A549 (cell line): ENCODE measurements around the gene GALNT7. TPM values are rescaled to one million over a fixed set of nuclear protein-coding genes. Genes with fewer than 3 reads are reported as not detected.

Experiments used
- ATAC-seq, 2 experiments: fragments of 200-7000 bp in 1 of 2; fragments of >200 bp in 1 of 2; cut with Nextera tagmentation in 1 of 2; cut with Tn5 transposase in 1 of 2; 3 replicates each; pipeline versions ENCODE4 v1.8.0 to v1.9.1; 2018 to 2020; ENCODE audit warnings: mild to moderate bottlenecking in 1 of 2, moderate library complexity in 1 of 2
- CTCF ChIA-PET: fragments of 300-600 bp; sonication (Branson Sonifier 250); formaldehyde crosslinking; extraction: SDS; loops from one replicate; lab custom pipeline; 2021; ENCODE audit warnings: antibody characterized with exemption, inconsistent platforms; lab: Yijun Ruan, JAX
- POLR2A ChIA-PET: fragments of 350-600 bp; formaldehyde crosslinking; extraction: SDS; loops from one replicate; lab custom pipeline; 2021; ENCODE audit warnings: antibody characterized with exemption, inconsistent platforms; lab: Yijun Ruan, JAX
- DNase-seq, 2 experiments: peaks; one replicate each; pipeline versions ENCODE4 v3.0.0 to v3.0.0-alpha.2; 2011 to 2016; ENCODE audit warnings: low read depth in 1 of 2, low spot score in 1 of 2
- FAIRE-seq: peaks from 2 replicates; lab custom pipeline; 2011; peaks lifted over from hg19 to GRCh38; lab: Jason Lieb, UNC
- H3K27ac ChIP-seq, 2 experiments: fragments of >200 bp; sonication (Bioruptor Twin); formaldehyde crosslinking; 3 replicates each; pipeline ENCODE4 v1.5.1; 2016 to 2017
- H3K4me1 ChIP-seq: fragments of >200 bp; sonication (Bioruptor Twin); formaldehyde crosslinking; 3 replicates; pipeline ENCODE4 v1.6.1; 2016
- H3K4me2 ChIP-seq: fragments of >200 bp; sonication (Bioruptor Twin); formaldehyde crosslinking; 3 replicates; pipeline ENCODE4 v1.6.1; 2016
- H3K4me3 ChIP-seq: fragments of >200 bp; sonication (Bioruptor Twin); formaldehyde crosslinking; 3 replicates; pipeline ENCODE4 v1.5.1; 2016
- H3K9me3 ChIP-seq: fragments of >200 bp; sonication (Bioruptor Twin); formaldehyde crosslinking; 3 replicates; pipeline ENCODE4 v1.6.1; 2016
- BHLHE40 ChIP-seq: IDR thresholded peaks from 2 replicates; pipeline ENCODE4 v1.6.1; 2012; ENCODE audit warnings: low read depth, low read length, inconsistent platforms
- CBX8 ChIP-seq: fragments of 200-600 bp; sonication (generic); IDR thresholded peaks from 2 replicates; pipeline ENCODE4 v1.6.1; 2016
- CHD4 ChIP-seq: fragments of 200-600 bp; sonication (generic); IDR thresholded peaks from 2 replicates; pipeline ENCODE4 v1.6.1; 2016; ENCODE audit warnings: antibody characterized with exemption, mild to moderate bottlenecking, borderline replicate concordance
- CTCF ChIP-seq: fragments of >200 bp; sonication (Bioruptor Twin); formaldehyde crosslinking; IDR thresholded peaks from 3 replicates; pipeline ENCODE4 v1.5.1; 2016
- EHMT2 ChIP-seq: fragments of 200-600 bp; sonication (generic); IDR thresholded peaks from 2 replicates; pipeline ENCODE4 v1.6.1; 2016; ENCODE audit warnings: antibody characterized with exemption, low read depth, mild to moderate bottlenecking, moderate library complexity
- EP300 ChIP-seq, 2 experiments: fragments of >200 bp; sonication (Bioruptor Twin); formaldehyde crosslinking; IDR thresholded peaks; 2 replicates in 1 of 2; 3 replicates in 1 of 2; pipeline ENCODE4 v1.6.1; 2016 to 2017
- ESRRA ChIP-seq: fragments of 150-350 bp; IDR thresholded peaks from 2 replicates; pipeline ENCODE4 v1.6.1; 2014; ENCODE audit warnings: mild to moderate bottlenecking, low read length, borderline replicate concordance
- FOSB ChIP-seq: fragments of 250-450 bp; sonication (Bioruptor Pico); IDR thresholded peaks from 2 replicates; pipeline ENCODE4 v1.5.0; 2020; ENCODE audit warnings: mild to moderate bottlenecking, moderate library complexity
- FOSL2 ChIP-seq, 2 experiments: fragments of 450-650 bp in 1 of 2; fragments of >200 bp in 1 of 2; sonication (Bioruptor Twin) in 1 of 2; formaldehyde crosslinking; IDR thresholded peaks; 2 replicates each; pipeline versions ENCODE4 v1.5.0 to v1.6.1; 2016 to 2020; ENCODE audit warnings: mild to moderate bottlenecking in 1 of 2, moderate library complexity in 1 of 2
- GATA3 ChIP-seq: IDR thresholded peaks from 2 replicates; pipeline ENCODE4 v1.6.1; 2012; ENCODE audit warnings: borderline replicate concordance
- HES2 ChIP-seq: fragments of >200 bp; sonication (Bioruptor Twin); formaldehyde crosslinking; IDR thresholded peaks from 2 replicates; pipeline ENCODE4 v1.6.1; 2016
- JUNB ChIP-seq: fragments of >200 bp; sonication (Bioruptor Twin); formaldehyde crosslinking; IDR thresholded peaks from 2 replicates; pipeline ENCODE4 v1.6.1; 2016
- KDM1A ChIP-seq: fragments of 200-600 bp; sonication (generic); IDR thresholded peaks from 2 replicates; pipeline ENCODE4 v1.6.1; 2016; ENCODE audit warnings: low read depth, mild to moderate bottlenecking
- KDM5A ChIP-seq: fragments of 200-600 bp; sonication (generic); IDR thresholded peaks from 2 replicates; pipeline ENCODE4 v1.6.1; 2016; ENCODE audit warnings: antibody characterized with exemption, mild to moderate bottlenecking
- MAFK ChIP-seq: fragments of 450-650 bp; IDR thresholded peaks from 2 replicates; pipeline ENCODE4 v1.6.1; 2014; ENCODE audit not compliant: partially characterized antibody
- MAZ ChIP-seq: fragments of 150-350 bp; IDR thresholded peaks from 2 replicates; pipeline ENCODE4 v1.6.1; 2014; ENCODE audit warnings: antibody characterized with exemption, low read depth, low read length, borderline replicate concordance
- PBX3 ChIP-seq: IDR thresholded peaks from 2 replicates; pipeline ENCODE4 v1.6.1; 2012
- POLR2A ChIP-seq: IDR thresholded peaks from 2 replicates; pipeline ENCODE4 v1.6.1; 2012; ENCODE audit warnings: mild to moderate bottlenecking, low read length
- RFX5 ChIP-seq: fragments of 450-650 bp; IDR thresholded peaks from 2 replicates; pipeline ENCODE4 v1.7.1; 2014; ENCODE audit warnings: antibody characterized with exemption, mild to moderate bottlenecking, moderate library complexity
- RNF2 ChIP-seq: fragments of 200-600 bp; sonication (generic); IDR thresholded peaks from 2 replicates; pipeline ENCODE4 v1.6.1; 2016; ENCODE audit warnings: low read depth, mild to moderate bottlenecking, antibody characterized with exemption, moderate library complexity, borderline replicate concordance
- SMC3 ChIP-seq: fragments of >200 bp; sonication (Bioruptor Twin); formaldehyde crosslinking; IDR thresholded peaks from 3 replicates; pipeline ENCODE4 v1.6.1; 2018; ENCODE audit warnings: inconsistent platforms
- TFCP2L1 ChIP-seq: fragments of 250-450 bp; sonication (Bioruptor Pico); IDR thresholded peaks from 2 replicates; pipeline ENCODE4 v1.5.0; 2021; ENCODE audit warnings: mild to moderate bottlenecking
- USF2 ChIP-seq: fragments of 450-650 bp; IDR thresholded peaks from 2 replicates; pipeline ENCODE4 v1.6.1; 2014; ENCODE audit warnings: antibody characterized with exemption
- polyA plus RNA-seq, 4 experiments: library from polyadenylated mRNA; depleted of rRNA in 3 of 4; stranded (reverse); fragments of >200 nt; fragmentation: RNase III in 1 of 4; extraction: RNeasy Plus Mini Kit Qiagen cat#74134 plus additional on column Dnase treatment in 1 of 4; gene quantifications; 2 replicates in 3 of 4; 3 replicates in 1 of 4; pipeline ENCODE4 v1.2.3, GENCODE V29; 2011 to 2017

Gene GALNT7
- polyA plus RNA-seq, 2 of the 4 experiments (the other 2 are of a cell fraction), result 28.8 to 63.6 TPM

- TF ChIP-seq FOSB (no peak), PBX3 (no peak), FOSL2 (IDR thresholded peaks at IDR 0.05) (no peak), FOSL2 (CRISPR knock-in tag; IDR thresholded peaks at IDR 0.05) (no peak), EP300 (IDR thresholded peaks at IDR 0.05) (no peak)
Observed at GRCh38 chr4:173160871-173161270, 7.7 kb upstream of the GALNT7 start (continued).

GRCh38 chr4:173161311-173161710, 7.3 kb upstream of the GALNT7 start:
- Histone ChIP-seq H3K4me3 (no peak overlapping the region), H3K4me2 (no peak overlapping the region), H3K9me3 (no peaks in the 10 kb centered on the region), H3K27ac (no peak overlapping the region), H3K4me1 (peaks cover under 1% of the 10 kb centered on the region; the same call in 1 of the 3 replicates)
- no peak for DNase-seq
- no peak for FAIRE-seq
- ChIA-PET CTCF (no interaction called here), POLR2A (no interaction called here)
- no peak for ATAC-seq
- TF ChIP-seq EP300 (IDR thresholded peaks at IDR 0.05) (no peak), MAFK (no peak), CBX8 (no peak), USF2 (no peak), HES2 (no peak)

- H3K4me3 ChIP-seq, result no peak overlapping the region
- ChIA-PET POLR2A (no interaction called here), CTCF (no interaction called here)
- no peak for TF ChIP-seq PBX3
- TF ChIP-seq JUNB, result no peak
- TF ChIP-seq GATA3, result no peak
- TF ChIP-seq TFCP2L1, result no peak
- TF ChIP-seq RNF2, result no peak
- TF ChIP-seq CHD4, result no peak
- no peak for TF ChIP-seq SMC3
- no peak for TF ChIP-seq KDM1A
- TF ChIP-seq EP300 (IDR thresholded peaks at IDR 0.05), result no peak
- no peak for TF ChIP-seq HES2
- no peak for TF ChIP-seq RFX5
- TF ChIP-seq POLR2A, result no peak
- TF ChIP-seq BHLHE40, result no peak
- no peak for TF ChIP-seq EHMT2
- TF ChIP-seq FOSL2 (IDR thresholded peaks at IDR 0.05), result no peak
- TF ChIP-seq FOSL2 (CRISPR knock-in tag; IDR thresholded peaks at IDR 0.05), result no peak
- no peak for TF ChIP-seq CTCF
- no peak for TF ChIP-seq KDM5A
- no peak for TF ChIP-seq ESRRA
- TF ChIP-seq MAZ, result no peak
- no peak overlapping the region for H3K27ac ChIP-seq
- DNase-seq (no peak), ATAC-seq (no peak), FAIRE-seq (no peak)
- no peak overlapping the region for H3K4me2 ChIP-seq
- no peaks in the 10 kb centered on the region for H3K9me3 ChIP-seq
- H3K4me1 ChIP-seq, result peaks cover 17% of the 10 kb centered on the region; the same call in 2 of the 3 replicates
Observed at GRCh38 chr4:173165706-173166105, 2.9 kb upstream of the GALNT7 start.
